K562 (cell line): Measurements from ENCODE around the gene PTPRO. TPM values are rescaled to one million over a fixed set of nuclear protein-coding genes. Genes with fewer than 3 reads are reported as not detected.

Experiments used
- ATAC-seq: fragments of 200-7000 bp; cut with Tn5 transposase; 3 replicates; pipeline ENCODE4 v1.9.1; 2020; ENCODE audit warnings: moderate library complexity
- BruUV-seq: library from RNA; stranded (reverse); fragments of 400-500 nt; replicated peaks from 2 replicates; lab custom pipeline; 2021; lab: Mats Ljungman, UMichigan
- CTCF ChIA-PET: fragments of 300-600 bp; formaldehyde crosslinking; extraction: SDS; loops from one replicate; lab custom pipeline; 2021; ENCODE audit warnings: low intra/inter-chr PET ratio; lab: Yijun Ruan, JAX
- POLR2A ChIA-PET: fragments of 300-600, 350-650 bp; sonication (Branson Sonifier 250); formaldehyde crosslinking; extraction: SDS; loops from one replicate; lab custom pipeline; 2021; ENCODE audit warnings: antibody characterized with exemption, inconsistent platforms; lab: Yijun Ruan, JAX
- DNase-seq, 4 experiments: peaks; one replicate each; pipeline versions ENCODE4 v3.0.0 to v3.0.0-alpha.2; 2011 to 2018; ENCODE audit warnings: low spot score in 3 of 4, mixed read lengths in 3 of 4; ENCODE audit errors: extremely low read depth in 1 of 4
- FAIRE-seq: peaks from 2 replicates; lab custom pipeline; 2011; peaks lifted over from hg19 to GRCh38; lab: Jason Lieb, UNC
- H2AFZ ChIP-seq: 2 replicates; pipeline ENCODE4 v1.6.0; 2011; ENCODE audit warnings: low read depth, low read length, control low read depth, inconsistent platforms
- H3K27ac ChIP-seq: fragments of 200-600 bp; 3 replicates; pipeline ENCODE4 v1.8.0; 2011; ENCODE audit warnings: low read depth, mild to moderate bottlenecking, control low read depth, inconsistent platforms, low read length, moderate library complexity, mixed read lengths; ENCODE audit errors: extremely low read depth
- H3K27me3 ChIP-seq, 2 experiments: fragments of 300-600 bp in 1 of 2; 2 replicates in 1 of 2; 3 replicates in 1 of 2; pipeline versions ENCODE4 v1.6.0 to v1.8.0; 2011; ENCODE audit warnings: inconsistent platforms in 2 of 2, low read length in 2 of 2, mild to moderate bottlenecking in 1 of 2, mixed read lengths in 1 of 2, moderate library complexity in 1 of 2; ENCODE audit not compliant: control insufficient read depth in 2 of 2, insufficient read depth in 2 of 2
- H3K36me3 ChIP-seq: fragments of 300-600 bp; 3 replicates; pipeline ENCODE4 v1.8.0; 2011; ENCODE audit warnings: mild to moderate bottlenecking, low read length, inconsistent platforms; ENCODE audit not compliant: control insufficient read depth, insufficient read depth
- H3K4me1 ChIP-seq, 2 experiments: fragments of 200-600 bp in 1 of 2; replicated peaks in 1 of 2; 2 replicates in 1 of 2; 3 replicates in 1 of 2; pipeline versions ENCODE4 v1.5.1 to v1.8.0; 2011; ENCODE audit warnings: inconsistent platforms in 2 of 2, low read length in 2 of 2, mild to moderate bottlenecking in 1 of 2, mixed read lengths in 1 of 2, moderate library complexity in 1 of 2; ENCODE audit not compliant: control insufficient read depth in 2 of 2, insufficient read depth in 2 of 2
- H3K4me2 ChIP-seq: 2 replicates; pipeline ENCODE4 v1.6.1; 2011; ENCODE audit warnings: low read length, control low read depth, inconsistent platforms, mixed read lengths; ENCODE audit not compliant: insufficient read depth
- H3K4me3 ChIP-seq: fragments of 200-600 bp; sonication (generic), shearing (Covaris generic); 2 replicates; pipeline ENCODE4 v1.5.1; 2016; ENCODE audit warnings: control low read depth, inconsistent platforms
- H3K79me2 ChIP-seq: fragments of 200-600 bp; 3 replicates; pipeline ENCODE4 v1.8.0; 2011; ENCODE audit warnings: low read length, inconsistent platforms; ENCODE audit not compliant: control insufficient read depth, insufficient read depth
- H3K9ac ChIP-seq, 2 experiments: 2 replicates each; pipeline versions ENCODE4 v1.6.0 to v1.6.1; 2011; ENCODE audit warnings: low read depth in 2 of 2, low read length in 2 of 2, control low read depth in 1 of 2, inconsistent platforms in 1 of 2, mild to moderate bottlenecking in 1 of 2, mixed read lengths in 1 of 2; ENCODE audit not compliant: insufficient read depth in 1 of 2
- H3K9me1 ChIP-seq: one replicate; pipeline ENCODE4 v1.6.0; 2011; ENCODE audit warnings: inconsistent platforms, mild to moderate bottlenecking, low read length, moderate library complexity; ENCODE audit not compliant: control insufficient read depth, insufficient read depth
- H3K9me3 ChIP-seq: replicated peaks from 2 replicates; pipeline ENCODE4 v1.5.1; 2011; ENCODE audit warnings: low read depth, low read length, inconsistent platforms; ENCODE audit not compliant: control insufficient read depth, insufficient read depth
- H4K20me1 ChIP-seq: replicated peaks from 2 replicates; pipeline ENCODE4 v1.6.1; 2011; ENCODE audit warnings: low read length, inconsistent platforms, mixed read lengths; ENCODE audit not compliant: control insufficient read depth, insufficient read depth
- E2F8 ChIP-seq: fragments of 450-650 bp; IDR thresholded peaks from 2 replicates; pipeline ENCODE4 v1.7.1; 2018; ENCODE audit warnings: mild to moderate bottlenecking, low read depth; ENCODE audit not compliant: partially characterized antibody
- FOXA3 ChIP-seq, 2 experiments: fragments of 450-650 bp in 1 of 2; sonication (generic) in 1 of 2; formaldehyde crosslinking; IDR thresholded peaks in 1 of 2; conservative IDR thresholded peaks in 1 of 2; 2 replicates each; pipeline versions ENCODE4 v1.4.0 to v1.8.0; 2020 to 2022; ENCODE audit warnings: mild to moderate bottlenecking in 2 of 2, missing genetic modification reagents in 1 of 2
- RCOR1 ChIP-seq, 2 experiments: IDR thresholded peaks; 2 replicates each; pipeline ENCODE4 v1.6.1; 2012; ENCODE audit warnings: low read depth in 2 of 2, low read length in 2 of 2, borderline replicate concordance in 1 of 2, improper control_type of control experiment in 1 of 2
- ZFP1 ChIP-seq: fragments of 450-650 bp; formaldehyde crosslinking; IDR thresholded peaks from 2 replicates; pipeline ENCODE4 v1.4.0; 2020; ENCODE audit warnings: mild to moderate bottlenecking, mixed read lengths
- ZNF57 ChIP-seq: fragments of 450-650 bp; formaldehyde crosslinking; IDR thresholded peaks from 2 replicates; pipeline ENCODE4 v1.4.0; 2020; ENCODE audit warnings: mild to moderate bottlenecking, moderate library complexity
- ZNF639 ChIP-seq, 2 experiments: fragments of 200-800 bp in 1 of 2; sonication (Bioruptor generic) in 1 of 2; sonication (generic) in 1 of 2; formaldehyde crosslinking in 1 of 2; IDR thresholded peaks in 1 of 2; conservative IDR thresholded peaks in 1 of 2; 2 replicates each; pipeline versions ENCODE4 v1.5.0 to v1.6.1; 2016 to 2020; ENCODE audit warnings: missing compliant biosample characterization in 1 of 2, missing genetic modification characterization in 1 of 2, missing genetic modification reagents in 1 of 2
- WGBS: fragments of 100-300 bp; shearing (Covaris generic); methylation state at CpG from one replicate; pipeline ENCODE4 v1.1.6; 2016; ENCODE audit warnings: low coverage, mixed read lengths; ENCODE audit not compliant: insufficient coverage; ENCODE audit errors: missing lambda C conversion rate; 5-methylcytosine and 5-hydroxymethylcytosine counted together
- in situ Hi-C: fragments of 300-500 bp; cut with MboI; formaldehyde crosslinking; loops from 4 replicates; pipeline ENCODE4 v1.15.0; 2018; ENCODE audit warnings: inconsistent platforms, mixed read lengths
- intact Hi-C: fragments of 100-400 bp; cut with micrococcal nuclease; formaldehyde crosslinking; loops from 2 replicates; pipeline ENCODE4 v1.14.2; 2022
- polyA plus RNA-seq, 8 experiments: library from polyadenylated mRNA; depleted of rRNA in 4 of 8; stranded (reverse) in 5 of 8; unstranded in 3 of 8; fragments of >200 nt; fragmentation: Nextera tagmentation in 2 of 8; fragmentation: Illumina TruSeq in 1 of 8; extraction: Ambion mirVana in 2 of 8; extraction: Trizol in 1 of 8; gene quantifications; 2 replicates each; pipeline versions ENCODE4 v1.2.1 to v1.2.3, GENCODE V29; 2011 to 2014; ENCODE audit warnings: inconsistent platforms in 1 of 8, missing spikeins in 1 of 8
- total RNA-seq, 7 experiments: library from RNA; depleted of rRNA in 6 of 7; stranded (reverse); fragments of >200 nt in 6 of 7; fragmentation: Illumina TruSeq in 2 of 7; extraction: Trizol in 2 of 7; gene quantifications; 2 replicates each; pipeline versions ENCODE4 v1.2.1 to v1.2.3, GENCODE V29; 2011 to 2021; ENCODE audit warnings: low replicate concordance in 1 of 7

The PTPRO gene
- total and polyA plus RNA-seq, 9 of the 15 experiments (the other 6 are each of a cell fraction or from before 2014, with no cell fraction given): 0.22 TPM; not detected in 8

GRCh38 chr12:15530361-15530760 lies 208.1 kb downstream of the PTPRO start:
- in situ Hi-C loops: no loop called here
- no peaks in the 10 kb centered on the region for H3K79me2 ChIP-seq
- no peak for TF ChIP-seq ZFP1 (CRISPR knock-in tag)
- no peak for TF ChIP-seq RCOR1 (IDR thresholded peaks at IDR 0.05; ENCODE audit: borderline replicate concordance in 1 of 2, low read depth in 2 of 2, low read length in 2 of 2)
- no peak for TF ChIP-seq ZNF57 (CRISPR knock-in tag)
- TF ChIP-seq ZNF639 (CRISPR knock-in tag; conservative IDR thresholded peaks at IDR 0.05 in 1 of 2, IDR thresholded peaks at IDR 0.05 in 1 of 2): no peak
- TF ChIP-seq FOXA3 (CRISPR knock-in tag; conservative IDR thresholded peaks at IDR 0.05 in 1 of 2, IDR thresholded peaks at IDR 0.05 in 1 of 2): no peak
- no peak for TF ChIP-seq E2F8
- TF ChIP-seq, all 486 proteins: peak for 0
- ChIA-PET CTCF (no interaction called here), POLR2A (no interaction called here)
- FAIRE-seq (no peak), ATAC-seq (no peak), DNase-seq (no peak)
- H3K36me3 ChIP-seq: no peaks in the 10 kb centered on the region
- no peaks in the 10 kb centered on the region for H3K4me1 ChIP-seq
- no peaks in the 10 kb centered on the region for H4K20me1 ChIP-seq
- no peak overlapping the region for H3K9ac ChIP-seq
- H3K4me2 ChIP-seq: no peak overlapping the region
- no peaks in the 10 kb centered on the region for H3K9me1 ChIP-seq
- no peaks in the 10 kb centered on the region for H3K27me3 ChIP-seq
- H2AFZ ChIP-seq: no peak overlapping the region
- H3K27ac ChIP-seq: no peak overlapping the region
- BruUV-seq: no TSS peak
- H3K4me3 ChIP-seq: no peak overlapping the region
- H3K9me3 ChIP-seq: no peaks in the 10 kb centered on the region
- intact Hi-C loops: no loop called here
- 0% methylated on average over 1 of the region's 1 CpG for WGBS
